Endothelial cell of umbilical vein (primary cell): ENCODE results near the gene PGLYRP1. TPM values are rescaled to one million over a fixed set of nuclear protein-coding genes. Genes with fewer than 3 reads are reported as not detected.

Source experiments
- BruUV-seq: library from RNA; stranded (reverse); fragments of 400-500 nt; replicated peaks from 2 replicates; lab custom pipeline; 2021; lab: Mats Ljungman, UMichigan
- CTCF ChIA-PET: fragments of 300-600, 350-600 bp; sonication (Branson Sonifier 250); formaldehyde crosslinking; loops from one replicate; lab custom pipeline; 2021; ENCODE audit warnings: antibody characterized with exemption, inconsistent platforms; lab: Charles Lee
- POLR2A ChIA-PET: fragments of 300-600, 350-600 bp; sonication (Branson Sonifier 250); formaldehyde crosslinking; loops from one replicate; lab custom pipeline; 2021; ENCODE audit warnings: antibody characterized with exemption, inconsistent platforms; lab: Charles Lee
- DNase-seq: peaks from one replicate; pipeline ENCODE4 v3.0.0-alpha.2; 2011; ENCODE audit warnings: low read depth, low spot score
- FAIRE-seq: peaks from 2 replicates; lab custom pipeline; 2011; peaks lifted over from hg19 to GRCh38; lab: Jason Lieb, UNC
- H2AFZ ChIP-seq: 2 replicates; pipeline ENCODE4 v1.6.0; 2012; ENCODE audit warnings: low read depth, low read length, control low read depth, inconsistent platforms
- H3K27ac ChIP-seq: 2 replicates; pipeline ENCODE4 v1.5.1; 2011; ENCODE audit warnings: low read depth, mild to moderate bottlenecking, control low read depth, low read length, moderate library complexity; ENCODE audit not compliant: insufficient read depth
- H3K27me3 ChIP-seq, 2 experiments: 2 replicates each; pipeline versions ENCODE4 v1.6.0 to v1.6.1; 2011; ENCODE audit warnings: low read length in 2 of 2, mixed read lengths in 1 of 2; ENCODE audit not compliant: control insufficient read depth in 2 of 2, insufficient read depth in 2 of 2
- H3K36me3 ChIP-seq, 2 experiments: 2 replicates in 1 of 2; 3 replicates in 1 of 2; pipeline ENCODE4 v1.5.1; 2011; ENCODE audit warnings: low read length in 2 of 2, mild to moderate bottlenecking in 1 of 2, moderate library complexity in 1 of 2; ENCODE audit not compliant: control insufficient read depth in 2 of 2, insufficient read depth in 2 of 2; ENCODE audit errors: extremely low read depth in 1 of 2
- H3K4me1 ChIP-seq: 3 replicates; pipeline ENCODE4 v1.5.1; 2011; ENCODE audit warnings: mild to moderate bottlenecking, low read length; ENCODE audit not compliant: control insufficient read depth, insufficient read depth; ENCODE audit errors: extremely low read depth
- H3K4me2 ChIP-seq: 2 replicates; pipeline ENCODE4 v1.6.1; 2011; ENCODE audit warnings: low read length, control low read depth, mixed read lengths; ENCODE audit not compliant: insufficient read depth
- H3K4me3 ChIP-seq, 3 experiments: fragments of 200-600 bp in 1 of 3; sonication (generic), shearing (Covaris generic) in 1 of 3; replicated peaks in 1 of 3; 2 replicates each; pipeline ENCODE4 v1.5.1; 2011 to 2016; ENCODE audit warnings: control low read depth in 3 of 3, low read length in 3 of 3, mild to moderate bottlenecking in 2 of 3, inconsistent platforms in 1 of 3, low read depth in 1 of 3, moderate library complexity in 1 of 3; ENCODE audit not compliant: insufficient read depth in 1 of 3
- H3K79me2 ChIP-seq: 2 replicates; pipeline ENCODE4 v1.6.0; 2012; ENCODE audit warnings: low read length, inconsistent platforms; ENCODE audit not compliant: control insufficient read depth, insufficient read depth
- H3K9ac ChIP-seq: replicated peaks from 2 replicates; pipeline ENCODE3; 2011; ENCODE audit warnings: low read length, control low read depth; ENCODE audit not compliant: insufficient read depth; ENCODE audit errors: extremely low read depth
- H3K9me1 ChIP-seq: replicated peaks from 3 replicates; pipeline ENCODE4 v1.6.0; 2011; ENCODE audit warnings: mild to moderate bottlenecking, low read length; ENCODE audit not compliant: control insufficient read depth, insufficient read depth; ENCODE audit errors: extremely low read depth
- H3K9me3 ChIP-seq: replicated peaks from 2 replicates; pipeline ENCODE4 v1.5.1; 2012; ENCODE audit warnings: low read length, inconsistent platforms; ENCODE audit not compliant: control insufficient read depth, insufficient read depth
- H4K20me1 ChIP-seq: replicated peaks from 2 replicates; pipeline ENCODE3; 2011; ENCODE audit warnings: mild to moderate bottlenecking, low read length; ENCODE audit not compliant: control insufficient read depth, insufficient read depth; ENCODE audit errors: extremely low read depth
- CTCF ChIP-seq, 2 donors: IDR thresholded peaks; 1 replicate in 1 of 2; 2 replicates in 1 of 2; pipeline ENCODE4 v1.5.1; 2011; ENCODE audit warnings: low read length in 2 of 2, mild to moderate bottlenecking in 2 of 2, moderate library complexity in 2 of 2, control low read depth in 1 of 2, inconsistent platforms in 1 of 2, low read depth in 1 of 2; ENCODE audit not compliant: insufficient read depth in 1 of 2; ENCODE audit errors: extremely low read depth in 1 of 2
- EZH2 ChIP-seq: IDR thresholded peaks from 2 replicates; pipeline ENCODE4 v1.6.1; 2012; ENCODE audit warnings: borderline replicate concordance, low read depth, mild to moderate bottlenecking, moderate library complexity, low read length, inconsistent platforms; ENCODE audit not compliant: severe bottlenecking
- FOS ChIP-seq: IDR thresholded peaks from 2 replicates; pipeline ENCODE4 v1.6.1; 2011; ENCODE audit warnings: mild to moderate bottlenecking, low read length, moderate library complexity, borderline replicate concordance; ENCODE audit not compliant: insufficient read depth
- GATA2 ChIP-seq: IDR thresholded peaks from 2 replicates; pipeline ENCODE4 v1.7.0; 2011; ENCODE audit warnings: low read depth, mild to moderate bottlenecking, moderate library complexity, mixed read lengths, low read length; ENCODE audit not compliant: insufficient read length, insufficient read depth
- JUN ChIP-seq: IDR thresholded peaks from 2 replicates; pipeline ENCODE4 v1.6.1; 2011; ENCODE audit warnings: borderline replicate concordance, low read depth; ENCODE audit not compliant: insufficient read length, insufficient read depth
- MAX ChIP-seq: IDR thresholded peaks from 2 replicates; pipeline ENCODE4 v1.6.1; 2011; ENCODE audit not compliant: insufficient read depth, insufficient read length
- MYC ChIP-seq: IDR thresholded peaks from one replicate; pipeline ENCODE4 v1.6.1; 2011; ENCODE audit warnings: mild to moderate bottlenecking, low read depth, low read length
- POLR2A ChIP-seq: IDR thresholded peaks from 2 replicates; pipeline ENCODE4 v1.6.1; 2012; ENCODE audit warnings: low read depth, mild to moderate bottlenecking, control low read depth, low read length
- POLR2AphosphoS5 ChIP-seq: IDR thresholded peaks from 2 replicates; pipeline ENCODE4 v1.6.1; 2012; ENCODE audit warnings: low read depth, mild to moderate bottlenecking, control low read depth, low read length, moderate library complexity; ENCODE audit not compliant: insufficient read depth
- dilution Hi-C: fragments of 300-500 bp; cut with MboI; formaldehyde crosslinking; loops from one replicate; pipeline ENCODE4 v1.15.0; 2019; ENCODE audit warnings: low sequenced_read_pairs; ENCODE audit not compliant: extremely low pct_ligation_motif_present
- intact Hi-C: fragments of 100-400 bp; cut with micrococcal nuclease; formaldehyde crosslinking; loops from one replicate; pipeline ENCODE4 v1.10.0; 2022
- polyA plus RNA-seq, 4 experiments: library from polyadenylated mRNA; depleted of rRNA in 3 of 4; stranded (reverse) in 3 of 4; unstranded in 1 of 4; fragments of >200 nt; gene quantifications; 2 replicates each; pipeline versions ENCODE4 v1.2.1 to v1.2.3, GENCODE V29; 2011 to 2012; ENCODE audit warnings: missing spikeins in 1 of 4
- total RNA-seq: library from RNA; stranded (reverse); gene quantifications from 2 replicates; pipeline ENCODE4 v1.2.3, GENCODE V29; 2021

Gene PGLYRP1
- total and polyA plus RNA-seq, 2 donors (not counting 3 experiments of a cell fraction or from before 2014, with no cell fraction given) = not detected

GRCh38 chr19:46040952-46041500 lies 18.2 kb upstream of the PGLYRP1 start, which contains the start of gene IGFL4:
TSS of gene IGFL4 (minus strand) at chr19:46041002. CDS start at chr19:46040962, 40 bp downstream.
- Histone ChIP-seq H3K27me3 (peaks cover 7 to 9% of the 10 kb centered on the region in 2 experiments), H4K20me1 (no peaks in the 10 kb centered on the region), H3K27ac (no peak within 1 kb of the TSS), H3K9me3 (no peaks in the 10 kb centered on the region), H3K9me1 (no peaks in the 10 kb centered on the region), H3K36me3 (no peaks in the 10 kb centered on the region), H3K4me3 (no peak within 1 kb of the TSS), H2AFZ (no peak within 1 kb of the TSS), H3K79me2 (no peaks in the 10 kb centered on the region), H3K9ac (no peak within 1 kb of the TSS), H3K4me1 (no peaks in the 10 kb centered on the region), H3K4me2 (no peak within 1 kb of the TSS)
- POLR2A ChIA-PET = no interaction called here
- CTCF ChIA-PET = interaction anchor here (0.6 to 3.1 kb wide), 5 partner anchors 9 to 573 kb away, joined by 3 to 26 read pairs (median 3); partner anchors contain the start of gene FOSB
- dilution Hi-C loops (no loop called here), intact Hi-C loops (no loop called here)
- no peak for DNase-seq
- FAIRE-seq = no peak
- no TSS peak for BruUV-seq
- TF ChIP-seq GATA2 (peak; percentile 26), POLR2AphosphoS5 (no peak), FOS (no peak)

- BruUV-seq = no TSS peak
- Histone ChIP-seq H3K9ac (no peak overlapping the region), H4K20me1 (no peaks in the 10 kb centered on the region), H3K79me2 (no peaks in the 10 kb centered on the region), H3K4me1 (no peaks in the 10 kb centered on the region), H3K36me3 (no peaks in the 10 kb centered on the region), H3K9me3 (no peaks in the 10 kb centered on the region), H3K4me3 (no peak overlapping the region), H3K27me3 (peaks cover 7 to 9% of the 10 kb centered on the region in 2 experiments), H3K4me2 (no peak overlapping the region), H3K9me1 (no peaks in the 10 kb centered on the region), H2AFZ (no peak overlapping the region), H3K27ac (no peak overlapping the region)
- DNase-seq = no peak
- no peak for FAIRE-seq
- intact Hi-C loops (no loop called here), dilution Hi-C loops (no loop called here)
- POLR2A ChIA-PET = no interaction called here
- TF ChIP-seq FOS = no peak
- no peak for TF ChIP-seq POLR2A
- no peak for TF ChIP-seq CTCF (IDR thresholded peaks at IDR 0.05; ENCODE audit: extremely low read depth in 1 of 2, insufficient read depth in 1 of 2, low read depth in 1 of 2, low read length in 2 of 2)
- TF ChIP-seq MYC = no peak
- TF ChIP-seq POLR2AphosphoS5 = no peak
- no peak for TF ChIP-seq GATA2
- TF ChIP-seq EZH2 = no peak
- no peak for TF ChIP-seq MAX
- TF ChIP-seq JUN = no peak
- CTCF ChIA-PET = interaction anchor here (0.9 to 3.1 kb wide), 3 partner anchors 9 to 37 kb away, joined by 3 to 26 read pairs (median 8); no protein-coding TSS in a partner anchor
Measured at GRCh38 chr19:46040125-46040524, 17.3 kb upstream of the PGLYRP1 start.
